Activated CD4-positive, alpha-beta memory T cell treated with anti-CD3 and anti-CD28 coated beads, Interleukin-2, amount 10 ng/mL, durations not matched to agents 7 days and 5 days (primary cell): ENCODE measurements around the gene TNFRSF4. TPM values are rescaled to one million over a fixed set of nuclear protein-coding genes. Genes with fewer than 3 reads are reported as not detected.

ENCODE experiments used
- CTCF ChIA-PET: fragments of 350-600 bp; sonication (Branson Sonifier 250); formaldehyde crosslinking; loops from one replicate; lab custom pipeline; 2021; ENCODE audit warnings: antibody characterized with exemption, inconsistent platforms; lab: Charles Lee
- POLR2A ChIA-PET: fragments of 350-600 bp; sonication (Branson Sonifier 250); formaldehyde crosslinking; loops from one replicate; lab custom pipeline; 2021; ENCODE audit warnings: antibody characterized with exemption; lab: Charles Lee
- DNase-seq: peaks from one replicate; pipeline ENCODE4 v3.0.0-alpha.2; 2020
- H3K27ac Mint-ChIP-seq: one replicate; pipeline ENCODE4 v1.8.0; 2021; ENCODE audit warnings: mild to moderate bottlenecking, mixed read lengths
- H3K27me3 Mint-ChIP-seq: one replicate; pipeline ENCODE4 v1.8.0; 2021; ENCODE audit warnings: mixed read lengths
- H3K36me3 Mint-ChIP-seq: one replicate; pipeline ENCODE4 v1.8.0; 2021; ENCODE audit warnings: low read depth, mixed read lengths
- H3K4me1 Mint-ChIP-seq: one replicate; pipeline ENCODE4 v1.8.0; 2021; ENCODE audit warnings: mixed read lengths
- H3K4me3 Mint-ChIP-seq: one replicate; pipeline ENCODE4 v1.8.0; 2021; ENCODE audit warnings: mild to moderate bottlenecking, mixed read lengths
- H3K9me3 Mint-ChIP-seq: one replicate; pipeline ENCODE4 v1.8.0; 2021; ENCODE audit warnings: mixed read lengths
- total RNA-seq, 2 experiments: library from RNA; stranded (reverse); gene quantifications; one replicate each; pipeline ENCODE4 v1.2.3, GENCODE V29; 2021

TNFRSF4 gene
- total RNA-seq, 2 experiments from 2014 or later = 237 to 243 TPM

GRCh38 chr1:1217621-1218523, 3.9 kb upstream of the TNFRSF4 start:
- peak overlapping the region; percentile 91 for H3K27ac Mint-ChIP-seq
- H3K4me3 Mint-ChIP-seq = no peak overlapping the region
- DNase-seq = no peak
- no peaks in the 10 kb centered on the region for H3K27me3 Mint-ChIP-seq
- H3K36me3 Mint-ChIP-seq = peaks cover 69% of the 10 kb centered on the region
- peaks cover 5% of the 10 kb centered on the region for H3K9me3 Mint-ChIP-seq
- POLR2A ChIA-PET = interaction anchor here (1.0 to 6.0 kb wide), 5 partner anchors 11 to 96 kb away, joined by 3 to 65 read pairs (median 19); partner anchors contain the start of genes B3GALT6, SDF4 and TNFRSF18
- CTCF ChIA-PET = no interaction called here
- peaks cover 67% of the 10 kb centered on the region for H3K4me1 Mint-ChIP-seq

- Mint-ChIP-seq H3K27me3 (no peaks in the 10 kb centered on the region), H3K4me3 (peak overlapping the region; percentile 71), H3K27ac (peak overlapping the region; percentile 99), H3K4me1 (peaks cover 66% of the 10 kb centered on the region), H3K36me3 (peaks cover 65% of the 10 kb centered on the region), H3K9me3 (peaks cover 5% of the 10 kb centered on the region)
- ChIA-PET CTCF (interaction anchor here (1.2 to 1.6 kb wide), 2 partner anchors 14 to 94 kb away, joined by 4 read pairs; partner anchors contain the start of gene SDF4), POLR2A (interaction anchor here (1.0 to 6.0 kb wide), 7 partner anchors 10 to 176 kb away, joined by 3 to 65 read pairs (median 5); partner anchors contain the start of genes SDF4 and TNFRSF18)
- peak; percentile 83 for DNase-seq
Observed at GRCh38 chr1:1216770-1217620, 3.0 kb upstream of the TNFRSF4 start.

GRCh38 chr1:1215881-1216605, 2.1 kb upstream of the TNFRSF4 start:
- Mint-ChIP-seq H3K9me3 (peaks cover 5% of the 10 kb centered on the region), H3K4me1 (peaks cover 69% of the 10 kb centered on the region), H3K27me3 (no peaks in the 10 kb centered on the region), H3K4me3 (peak overlapping the region; percentile 71), H3K36me3 (peaks cover 59% of the 10 kb centered on the region), H3K27ac (peak overlapping the region; percentile 99)
- no peak for DNase-seq
- ChIA-PET CTCF (interaction anchor here (1.2 to 1.6 kb wide), 2 partner anchors 15 to 94 kb away, joined by 4 read pairs; partner anchors contain the start of gene SDF4), POLR2A (interaction anchor here (0.9 to 6.0 kb wide), 9 partner anchors 10 to 202 kb away, joined by 3 to 65 read pairs (median 5); partner anchors contain the start of genes CCNL2, ISG15, SDF4 and TNFRSF18)

GRCh38 chr1:1215080-1215676, 1.2 kb upstream of the TNFRSF4 start:
- ChIA-PET POLR2A (interaction anchor here (0.9 to 6.0 kb wide), 7 partner anchors 9 to 202 kb away, joined by 3 to 65 read pairs (median 5); partner anchors contain the start of genes CCNL2, ISG15, SDF4 and TNFRSF18), CTCF (no interaction called here)
- Mint-ChIP-seq H3K4me3 (peak overlapping the region; percentile 71), H3K4me1 (peaks cover 70% of the 10 kb centered on the region), H3K9me3 (peaks cover 5% of the 10 kb centered on the region), H3K36me3 (peaks cover 58% of the 10 kb centered on the region), H3K27me3 (no peaks in the 10 kb centered on the region), H3K27ac (peak overlapping the region; percentile 99)
- DNase-seq = no peak

- H3K4me3 Mint-ChIP-seq = peak overlapping the region; percentile 71
- H3K27ac Mint-ChIP-seq = peak overlapping the region; percentile 72
- peaks cover 45% of the 10 kb centered on the region for H3K36me3 Mint-ChIP-seq
- peaks cover 2% of the 10 kb centered on the region for H3K9me3 Mint-ChIP-seq
- ChIA-PET CTCF (no interaction called here), POLR2A (interaction anchor here (0.9 to 2.5 kb wide), 8 partner anchors 10 to 83 kb away, joined by 3 to 14 read pairs (median 4); partner anchors contain the start of genes B3GALT6, SDF4 and UBE2J2)
- H3K27me3 Mint-ChIP-seq = no peaks in the 10 kb centered on the region
- peaks cover 67% of the 10 kb centered on the region for H3K4me1 Mint-ChIP-seq
- peak; percentile 80 for DNase-seq
Observed at GRCh38 chr1:1212780-1213344, 1.1 kb downstream of the TNFRSF4 start.

GRCh38 chr1:1211541-1212441, 2.2 kb downstream of the TNFRSF4 start:
- Mint-ChIP-seq H3K4me1 (peaks cover 64% of the 10 kb centered on the region), H3K36me3 (peaks cover 36% of the 10 kb centered on the region), H3K9me3 (no peaks in the 10 kb centered on the region), H3K4me3 (peak overlapping the region; percentile 66), H3K27me3 (no peaks in the 10 kb centered on the region), H3K27ac (peak overlapping the region; percentile 61)
- no peak for DNase-seq
- CTCF ChIA-PET = no interaction called here
- POLR2A ChIA-PET = interaction anchor here (1.1 to 2.5 kb wide), 4 partner anchors 11 to 82 kb away, joined by 3 to 14 read pairs (median 6); partner anchors contain the start of genes B3GALT6 and SDF4

GRCh38 chr1:1210726-1211540, 3.0 kb downstream of the TNFRSF4 start:
- Mint-ChIP-seq H3K36me3 (peaks cover 30% of the 10 kb centered on the region), H3K27me3 (no peaks in the 10 kb centered on the region), H3K9me3 (no peaks in the 10 kb centered on the region), H3K27ac (peak overlapping the region; percentile 65), H3K4me3 (peak overlapping the region; percentile 52), H3K4me1 (peaks cover 59% of the 10 kb centered on the region)
- POLR2A ChIA-PET = interaction anchor here (2.1 kb wide), 1 partner anchor 21 kb away, joined by 9 read pairs; the partner anchor contains the start of genes B3GALT6 and SDF4
- no peak for DNase-seq
- CTCF ChIA-PET = no interaction called here

GRCh38 chr1:1208713-1209433, 5.1 kb downstream of the TNFRSF4 start:
- DNase-seq = peak; percentile 58

GRCh38 chr1:1207571-1207892, 6.4 kb downstream of the TNFRSF4 start:
- ChIA-PET CTCF (interaction anchor here (1.1 to 2.8 kb wide), 3 partner anchors 23 to 85 kb away, joined by 3 to 10 read pairs (median 4); no protein-coding TSS in a partner anchor), POLR2A (interaction anchor here (0.9 to 4.5 kb wide), 5 partner anchors 10 to 188 kb away, joined by 3 to 65 read pairs (median 7); partner anchors contain the start of genes AGRN and SDF4)

More at GRCh38 chr1:1208713-1209433, 5.1 kb downstream of the TNFRSF4 start:
- CTCF ChIA-PET = interaction anchor here (1.1 to 1.4 kb wide), 2 partner anchors 22 to 51 kb away, joined by 3 to 4 read pairs; no protein-coding TSS in a partner anchor
- Mint-ChIP-seq H3K27ac (peak overlapping the region; percentile 99), H3K36me3 (peaks cover 22% of the 10 kb centered on the region), H3K9me3 (no peaks in the 10 kb centered on the region), H3K4me1 (peaks cover 45% of the 10 kb centered on the region), H3K27me3 (no peaks in the 10 kb centered on the region), H3K4me3 (peak overlapping the region; percentile 82)
- POLR2A ChIA-PET = interaction anchor here (1.4 to 4.5 kb wide), 5 partner anchors 8 to 190 kb away, joined by 5 to 65 read pairs (median 9); partner anchors contain the start of genes AGRN, B3GALT6 and SDF4

More at GRCh38 chr1:1207571-1207892, 6.4 kb downstream of the TNFRSF4 start:
- Mint-ChIP-seq H3K4me1 (peaks cover 43% of the 10 kb centered on the region), H3K4me3 (peak overlapping the region; percentile 82), H3K27me3 (no peaks in the 10 kb centered on the region), H3K36me3 (peaks cover 22% of the 10 kb centered on the region), H3K9me3 (no peaks in the 10 kb centered on the region), H3K27ac (peak overlapping the region; percentile 99)
- DNase-seq = no peak
